ENCODE measurements around the gene DTWD1.

DNA sequence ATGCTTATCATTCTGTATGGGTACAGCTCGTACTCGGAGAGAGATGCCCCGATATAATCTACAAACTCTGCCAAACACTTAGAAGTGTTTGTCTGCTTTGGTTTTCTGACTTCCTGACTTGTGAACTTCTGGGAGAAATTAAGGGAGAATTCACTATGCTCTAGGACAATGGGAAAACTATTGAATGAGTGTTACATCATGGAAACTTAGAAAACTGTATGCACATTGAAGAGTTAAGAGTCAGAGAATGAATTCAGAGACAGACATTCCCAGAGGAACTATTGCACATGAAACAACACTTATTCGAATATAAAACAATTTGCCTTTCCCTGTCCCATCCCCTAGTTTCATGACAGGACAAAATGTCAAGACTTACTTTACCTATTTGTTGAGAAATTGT is 57.8 kb downstream of the DTWD1 start:
- TF ChIP-seq, protein P1, sequence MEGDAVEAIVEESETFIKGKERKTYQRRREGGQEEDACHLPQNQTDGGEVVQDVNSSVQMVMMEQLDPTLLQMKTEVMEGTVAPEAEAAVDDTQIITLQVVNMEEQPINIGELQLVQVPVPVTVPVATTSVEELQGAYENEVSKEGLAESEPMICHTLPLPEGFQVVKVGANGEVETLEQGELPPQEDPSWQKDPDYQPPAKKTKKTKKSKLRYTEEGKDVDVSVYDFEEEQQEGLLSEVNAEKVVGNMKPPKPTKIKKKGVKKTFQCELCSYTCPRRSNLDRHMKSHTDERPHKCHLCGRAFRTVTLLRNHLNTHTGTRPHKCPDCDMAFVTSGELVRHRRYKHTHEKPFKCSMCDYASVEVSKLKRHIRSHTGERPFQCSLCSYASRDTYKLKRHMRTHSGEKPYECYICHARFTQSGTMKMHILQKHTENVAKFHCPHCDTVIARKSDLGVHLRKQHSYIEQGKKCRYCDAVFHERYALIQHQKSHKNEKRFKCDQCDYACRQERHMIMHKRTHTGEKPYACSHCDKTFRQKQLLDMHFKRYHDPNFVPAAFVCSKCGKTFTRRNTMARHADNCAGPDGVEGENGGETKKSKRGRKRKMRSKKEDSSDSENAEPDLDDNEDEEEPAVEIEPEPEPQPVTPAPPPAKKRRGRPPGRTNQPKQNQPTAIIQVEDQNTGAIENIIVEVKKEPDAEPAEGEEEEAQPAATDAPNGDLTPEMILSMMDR (IDR thresholded peaks at IDR 0.05; ENCODE audit: low read length), result no peak
- TF ChIP-seq EZH2 (optimal IDR thresholded peaks at IDR 0.05; ENCODE audit: low read depth, low read length), result no peak
